Measurements from ENCODE around the gene PPIL6. TPM values are rescaled to one million over a fixed set of nuclear protein-coding genes. Genes with fewer than 3 reads are reported as not detected.

The PPIL6 gene
- total RNA-seq, 1 experiment from 2014 or later = 2.6 TPM

DNA sequence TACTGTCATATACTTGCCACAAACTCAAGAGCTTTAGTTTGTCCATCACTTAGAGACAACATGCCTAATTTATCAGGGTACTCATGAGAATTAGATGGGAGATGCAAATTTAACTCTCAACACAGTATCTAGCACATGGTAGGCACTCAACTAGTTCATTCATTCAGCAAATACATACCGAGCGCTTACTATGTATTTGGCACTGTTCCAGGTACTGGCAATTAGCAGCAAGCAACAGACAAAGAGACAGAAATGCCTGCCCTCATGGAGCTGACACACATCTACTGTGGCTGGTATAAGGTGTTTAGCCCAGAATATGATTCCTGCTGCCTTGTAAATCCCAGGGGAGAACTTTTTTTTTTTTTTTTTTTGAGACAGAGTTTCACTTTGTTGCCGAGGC lies 10.4 kb upstream of the PPIL6 start:
- DNase-seq = no peak
- Mint-ChIP-seq H3K36me3 (ENCODE audit: insufficient read depth, unreplicated experiment) (peaks cover 30% of the 10 kb centered on the region), H3K4me3 (ENCODE audit: low read depth, unreplicated experiment) (no peak overlapping the region), H3K4me1 (ENCODE audit: low read depth, unreplicated experiment) (no peaks in the 10 kb centered on the region), H3K27me3 (ENCODE audit: unreplicated experiment) (no peaks in the 10 kb centered on the region), H3K27ac (ENCODE audit: unreplicated experiment) (no peak overlapping the region), H3K9me3 (ENCODE audit: low read depth, unreplicated experiment) (no peaks in the 10 kb centered on the region)
- intact Hi-C loops (cut with micrococcal nuclease; ENCODE audit: unreplicated experiment) = no loop called here
- CTCF ChIA-PET = no interaction called here
- TF ChIP-seq, protein P1, sequence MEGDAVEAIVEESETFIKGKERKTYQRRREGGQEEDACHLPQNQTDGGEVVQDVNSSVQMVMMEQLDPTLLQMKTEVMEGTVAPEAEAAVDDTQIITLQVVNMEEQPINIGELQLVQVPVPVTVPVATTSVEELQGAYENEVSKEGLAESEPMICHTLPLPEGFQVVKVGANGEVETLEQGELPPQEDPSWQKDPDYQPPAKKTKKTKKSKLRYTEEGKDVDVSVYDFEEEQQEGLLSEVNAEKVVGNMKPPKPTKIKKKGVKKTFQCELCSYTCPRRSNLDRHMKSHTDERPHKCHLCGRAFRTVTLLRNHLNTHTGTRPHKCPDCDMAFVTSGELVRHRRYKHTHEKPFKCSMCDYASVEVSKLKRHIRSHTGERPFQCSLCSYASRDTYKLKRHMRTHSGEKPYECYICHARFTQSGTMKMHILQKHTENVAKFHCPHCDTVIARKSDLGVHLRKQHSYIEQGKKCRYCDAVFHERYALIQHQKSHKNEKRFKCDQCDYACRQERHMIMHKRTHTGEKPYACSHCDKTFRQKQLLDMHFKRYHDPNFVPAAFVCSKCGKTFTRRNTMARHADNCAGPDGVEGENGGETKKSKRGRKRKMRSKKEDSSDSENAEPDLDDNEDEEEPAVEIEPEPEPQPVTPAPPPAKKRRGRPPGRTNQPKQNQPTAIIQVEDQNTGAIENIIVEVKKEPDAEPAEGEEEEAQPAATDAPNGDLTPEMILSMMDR (IDR thresholded peaks at IDR 0.05; ENCODE audit: unreplicated experiment) = no peak
- no TSS peak for BruUV-seq (replicated peaks)

GRCh38 chr6:109449795-109450673 lies 9.6 kb upstream of the PPIL6 start:
- H3K36me3 Mint-ChIP-seq (ENCODE audit: insufficient read depth, unreplicated experiment) = peaks cover 29% of the 10 kb centered on the region
- no peaks in the 10 kb centered on the region for H3K27me3 Mint-ChIP-seq (ENCODE audit: unreplicated experiment)
- TF ChIP-seq, protein P1 (IDR thresholded peaks at IDR 0.05; ENCODE audit: unreplicated experiment) = no peak
- no TSS peak for BruUV-seq (replicated peaks)
- H3K4me1 Mint-ChIP-seq (ENCODE audit: low read depth, unreplicated experiment) = no peaks in the 10 kb centered on the region
- DNase-seq = no peak
- no peak overlapping the region for H3K4me3 Mint-ChIP-seq (ENCODE audit: low read depth, unreplicated experiment)
- intact Hi-C loops (cut with micrococcal nuclease; ENCODE audit: unreplicated experiment) = no loop called here
- no peaks in the 10 kb centered on the region for H3K9me3 Mint-ChIP-seq (ENCODE audit: low read depth, unreplicated experiment)
- H3K27ac Mint-ChIP-seq (ENCODE audit: unreplicated experiment) = no peak overlapping the region
- CTCF ChIA-PET = no interaction called here

DNA sequence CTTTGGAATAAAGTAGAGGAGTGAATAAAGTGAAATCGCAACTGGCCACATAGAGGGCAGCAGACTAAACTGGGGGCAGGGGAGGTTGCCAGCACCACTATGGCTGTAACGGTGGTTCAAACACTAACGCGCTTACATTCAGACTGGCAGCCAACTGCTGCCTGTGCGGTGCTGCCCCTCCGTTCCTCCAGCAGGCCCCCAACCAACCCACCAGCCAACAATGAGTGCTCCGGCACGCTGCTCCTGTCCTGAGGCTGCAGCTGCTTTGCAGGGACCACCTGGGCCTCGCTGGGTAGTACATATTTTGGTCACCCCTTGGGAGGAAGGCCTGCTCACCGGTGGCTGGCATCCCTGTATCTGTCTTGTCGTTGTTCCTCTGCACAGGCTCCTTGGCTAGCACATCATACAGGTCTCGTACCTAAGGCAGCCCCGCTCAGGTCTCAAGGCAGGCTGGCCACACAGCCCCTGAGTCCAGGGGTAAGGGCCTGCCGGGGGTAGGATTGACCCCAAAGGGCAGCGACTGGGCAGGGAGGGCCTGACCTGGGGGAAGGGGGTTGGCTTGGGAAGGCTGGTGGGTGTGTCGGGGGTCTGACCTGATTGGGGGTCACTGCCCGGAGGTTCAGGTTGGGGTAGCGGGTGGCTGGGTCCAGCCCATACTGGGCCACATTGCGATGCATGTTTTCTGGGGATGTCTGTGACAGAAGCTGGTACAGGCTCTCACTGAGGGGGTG lies 8.8 kb upstream of the PPIL6 start:
- CTCF ChIA-PET = no interaction called here
- Mint-ChIP-seq H3K27ac (ENCODE audit: unreplicated experiment) (no peak overlapping the region), H3K27me3 (ENCODE audit: unreplicated experiment) (no peaks in the 10 kb centered on the region), H3K9me3 (ENCODE audit: low read depth, unreplicated experiment) (no peaks in the 10 kb centered on the region), H3K4me3 (ENCODE audit: low read depth, unreplicated experiment) (no peak overlapping the region), H3K4me1 (ENCODE audit: low read depth, unreplicated experiment) (no peaks in the 10 kb centered on the region), H3K36me3 (ENCODE audit: insufficient read depth, unreplicated experiment) (peaks cover 24% of the 10 kb centered on the region)
- no TSS peak for BruUV-seq (replicated peaks)
- intact Hi-C loops (cut with micrococcal nuclease; ENCODE audit: unreplicated experiment) = no loop called here
- DNase-seq = no peak
- TF ChIP-seq, protein P1 (IDR thresholded peaks at IDR 0.05; ENCODE audit: unreplicated experiment) = no peak

- DNase-seq = no peak
- Mint-ChIP-seq H3K4me3 (ENCODE audit: low read depth, unreplicated experiment) (no peak overlapping the region), H3K27me3 (ENCODE audit: unreplicated experiment) (no peaks in the 10 kb centered on the region), H3K36me3 (ENCODE audit: insufficient read depth, unreplicated experiment) (peaks cover 21% of the 10 kb centered on the region), H3K9me3 (ENCODE audit: low read depth, unreplicated experiment) (no peaks in the 10 kb centered on the region), H3K27ac (ENCODE audit: unreplicated experiment) (peak overlapping the region; percentile 69), H3K4me1 (ENCODE audit: low read depth, unreplicated experiment) (no peaks in the 10 kb centered on the region)
- TF ChIP-seq, protein P1 (IDR thresholded peaks at IDR 0.05; ENCODE audit: unreplicated experiment) = no peak
- intact Hi-C loops (cut with micrococcal nuclease; ENCODE audit: unreplicated experiment) = no loop called here
- CTCF ChIA-PET = no interaction called here
- BruUV-seq (replicated peaks) = no TSS peak
Observed at GRCh38 chr6:109448615-109449014, 8.2 kb upstream of the PPIL6 start.

All from Calu3 (cell line).